Spleen (tissue), 11 donors: ENCODE results near the gene RASL11B. TPM values are rescaled to one million over a fixed set of nuclear protein-coding genes. Genes with fewer than 3 reads are reported as not detected.

Experiments used
- DNase-seq: peaks from one replicate; pipeline ENCODE4 v3.0.0-alpha.2; 2020
- H3K27ac ChIP-seq, 8 donors: fragments of 200-600 bp; sonication (generic) in 7 of 8; 1 replicate in 4 of 8; 2 replicates in 4 of 8; pipeline versions ENCODE4 v1.5.0 to v1.8.0; 2016 to 2021; ENCODE audit warnings: inconsistent platforms in 4 of 8, mild to moderate bottlenecking in 4 of 8, moderate library complexity in 1 of 8
- H3K27me3 ChIP-seq, 7 donors: fragments of 200-600 bp; sonication (generic) in 6 of 7; replicated peaks in 1 of 7; 1 replicate in 4 of 7; 2 replicates in 3 of 7; pipeline versions ENCODE4 v1.5.0 to v1.8.0; 2016 to 2021; ENCODE audit warnings: inconsistent platforms in 3 of 7, mild to moderate bottlenecking in 1 of 7
- H3K36me3 ChIP-seq, 6 donors: fragments of 200-600 bp; sonication (generic) in 5 of 6; 1 replicate in 4 of 6; 2 replicates in 2 of 6; pipeline versions ENCODE4 v1.5.0 to v1.8.0; 2016 to 2021; ENCODE audit warnings: inconsistent platforms in 2 of 6
- H3K4me1 ChIP-seq, 6 donors: fragments of 200-600 bp; sonication (generic) in 5 of 6; 1 replicate in 3 of 6; 2 replicates in 3 of 6; pipeline versions ENCODE4 v1.5.0 to v1.8.0; 2016 to 2021; ENCODE audit warnings: inconsistent platforms in 3 of 6
- H3K4me3 ChIP-seq, 8 donors: fragments of 200-600 bp; sonication (generic) in 7 of 8; 1 replicate in 4 of 8; 2 replicates in 4 of 8; pipeline versions ENCODE4 v1.5.0 to v1.8.0; 2016 to 2021; ENCODE audit warnings: inconsistent platforms in 4 of 8, mild to moderate bottlenecking in 4 of 8, moderate library complexity in 2 of 8
- H3K9me3 ChIP-seq, 8 donors: fragments of 200-600 bp; sonication (generic) in 7 of 8; 1 replicate in 4 of 8; 2 replicates in 4 of 8; pipeline versions ENCODE4 v1.5.0 to v1.8.0; 2016 to 2021; ENCODE audit warnings: inconsistent platforms in 4 of 8
- CTCF ChIP-seq, 11 experiments: fragments of 200-600 bp in 7 of 11; fragments of 450-650 bp in 4 of 11; sonication (generic) in 4 of 11; IDR thresholded peaks in 8 of 11; conservative IDR thresholded peaks in 3 of 11; 1 replicate in 7 of 11; 2 replicates in 4 of 11; pipeline versions ENCODE4 v1.4.0 to v1.8.0; 2016 to 2021; ENCODE audit warnings: antibody characterized with exemption in 11 of 11, inconsistent platforms in 4 of 11, mild to moderate bottlenecking in 1 of 11
- POLR2A ChIP-seq, 3 donors: fragments of 450-650 bp; IDR thresholded peaks; one replicate each; pipeline ENCODE4 v1.5.1; 2017; ENCODE audit warnings: antibody characterized with exemption in 3 of 3, mild to moderate bottlenecking in 1 of 3
- POLR2AphosphoS5 ChIP-seq, 3 donors: sonication (generic); formaldehyde crosslinking; IDR thresholded peaks; one replicate each; pipeline ENCODE4 v1.5.1; 2017; ENCODE audit warnings: antibody characterized with exemption in 3 of 3
- WGBS, 5 donors: extraction: QIAGEN DNeasy Blood & Tissue Kit in 3 of 5; methylation state at CpG; one replicate each; pipeline versions ENCODE4 v1.1.5 to v1.1.7; 2013 to 2018; 5-methylcytosine and 5-hydroxymethylcytosine counted together
- intact Hi-C: fragments of 100-400 bp; cut with DNase I; formaldehyde crosslinking; loops from one replicate; pipeline ENCODE4 v1.15.0; 2023; ENCODE audit warnings: low total_unique reads
- polyA plus RNA-seq, 3 donors: library from polyadenylated mRNA; stranded (reverse); fragments of 200-250 nt; gene quantifications; one replicate each; pipeline ENCODE4 v1.2.1, GENCODE V29; 2013
- total RNA-seq, 7 donors: library from RNA; depleted of rRNA in 3 of 7; stranded (reverse); fragments of >200 nt in 3 of 7; fragmentation: NEBNext Ultra II Directional in 4 of 7; extraction: Animal tissue kit (Norgen Biotek cat#: 25700) in 4 of 7; gene quantifications; one replicate each; pipeline versions ENCODE4 v1.1.0 to v1.2.1, GENCODE V29; 2016 to 2021
- donor health status: healthy with polysubstance abuse.
- donor health status: DM: no; HTN: no; CAD: no; lungs with moderate emphysema.
- donor health status: DM: no; HTN: no; CAD: no.
- donor health status: Bipolar disorder and iron deficiency.
- donor health status: healthy.
- donor health status: DM: no; HTN: no; CAD: no.
- donor health status: DM: yes; HTN: yes; CAD: no.

RASL11B gene
- total and polyA plus RNA-seq, 10 donors = 4.4 to 55.6 (median 18.9) TPM

GRCh38 chr4:52907510-52907909 lies 45.4 kb downstream of the RASL11B start:
- WGBS, 5 donors = 87 to 99% (median 93%) methylated on average over 2 of the region's 2 CpGs
- no peaks in the 10 kb centered on the region for H3K9me3 ChIP-seq
- H3K27ac ChIP-seq = no peak overlapping the region
- no peaks in the 10 kb centered on the region for H3K27me3 ChIP-seq
- H3K36me3 ChIP-seq = peaks cover 0 to 48% (median 4%) of the 10 kb centered on the region in 6 donors
- no peak overlapping the region for H3K4me3 ChIP-seq
- DNase-seq = no peak
- no peaks in the 10 kb centered on the region for H3K4me1 ChIP-seq
- intact Hi-C loops = no loop called here
- no peak for TF ChIP-seq POLR2A (IDR thresholded peaks at IDR 0.05)
- no peak for TF ChIP-seq POLR2AphosphoS5 (IDR thresholded peaks at IDR 0.05)
- no peak for TF ChIP-seq CTCF (IDR thresholded peaks at IDR 0.05 in 8 of 11, conservative IDR thresholded peaks at IDR 0.05 in 3 of 11)

GRCh38 chr4:52910115-52910514 lies 48.0 kb downstream of the RASL11B start:
- Histone ChIP-seq H3K4me1 (peaks cover 0 to 6% (median 0%) of the 10 kb centered on the region in 6 donors), H3K9me3 (no peaks in the 10 kb centered on the region), H3K36me3 (peaks cover 0 to 28% (median 4%) of the 10 kb centered on the region in 6 donors), H3K4me3 (no peak overlapping the region), H3K27ac (no peak overlapping the region), H3K27me3 (no peaks in the 10 kb centered on the region)
- no peak for DNase-seq
- intact Hi-C loops = no loop called here
- no peak for TF ChIP-seq CTCF (IDR thresholded peaks at IDR 0.05 in 8 of 11, conservative IDR thresholded peaks at IDR 0.05 in 3 of 11)
- TF ChIP-seq POLR2AphosphoS5 (IDR thresholded peaks at IDR 0.05) = no peak
- no peak for TF ChIP-seq POLR2A (IDR thresholded peaks at IDR 0.05)

GRCh38 chr4:52911684-52912294 lies 49.7 kb downstream of the RASL11B start:
- Histone ChIP-seq H3K27me3 (no peaks in the 10 kb centered on the region), H3K36me3 (peaks cover 0 to 12% (median 2%) of the 10 kb centered on the region in 6 donors), H3K27ac (no peak overlapping the region), H3K4me1 (peaks cover 0 to 6% (median 0%) of the 10 kb centered on the region in 6 donors), H3K9me3 (no peaks in the 10 kb centered on the region), H3K4me3 (no peak overlapping the region)
- TF ChIP-seq CTCF (IDR thresholded peaks at IDR 0.05 in 8 of 11, conservative IDR thresholded peaks at IDR 0.05 in 3 of 11) (peak in 9 of 11 experiments; percentile 48 to 76 (median 68)), POLR2AphosphoS5 (IDR thresholded peaks at IDR 0.05) (peak in 1 of 3 donors; percentile 20), POLR2A (IDR thresholded peaks at IDR 0.05) (no peak)
- peak; percentile 77 for DNase-seq
- WGBS, 5 donors = 5 to 18% (median 6%) methylated on average over 3 of the region's 3 CpGs
- intact Hi-C loops = no loop called here

GRCh38 chr4:52912608-52913007 lies 50.5 kb downstream of the RASL11B start:
- 91 to 98% (median 94%) methylated on average over 2 of the region's 2 CpGs for WGBS, 5 donors
- Histone ChIP-seq H3K9me3 (no peaks in the 10 kb centered on the region), H3K27me3 (no peaks in the 10 kb centered on the region), H3K4me1 (peaks cover 0 to 6% (median 0%) of the 10 kb centered on the region in 6 donors), H3K27ac (no peak overlapping the region), H3K36me3 (peaks cover 0 to 4% (median 0%) of the 10 kb centered on the region in 6 donors), H3K4me3 (no peak overlapping the region)
- DNase-seq = no peak
- intact Hi-C loops = no loop called here
- TF ChIP-seq POLR2AphosphoS5 (IDR thresholded peaks at IDR 0.05) (no peak), CTCF (IDR thresholded peaks at IDR 0.05 in 8 of 11, conservative IDR thresholded peaks at IDR 0.05 in 3 of 11) (no peak), POLR2A (IDR thresholded peaks at IDR 0.05) (no peak)
